Right lobe of liver (tissue), 6 donors: Measurements from ENCODE around the gene MYRIP. TPM values are rescaled to one million over a fixed set of nuclear protein-coding genes. Genes with fewer than 3 reads are reported as not detected.
"Not testable (repeated sequence)": the region's sequence is repeated elsewhere in the genome, so short reads cannot be mapped to it uniquely, and the experiment has no call there.

Experiments
- ATAC-seq, 4 donors: fragments of 200-7000 bp; cut with Tn5 transposase; one replicate each; pipeline ENCODE4 v1.9.1; 2020; ENCODE audit warnings: mild to moderate bottlenecking in 4 of 4, moderate library complexity in 4 of 4
- DNase-seq, 3 donors: peaks; one replicate each; pipeline ENCODE4 v3.0.0-alpha.2; 2020
- H3K27ac ChIP-seq, 3 donors: fragments of 200-600 bp; one replicate each; pipeline ENCODE4 v1.8.0; 2022
- H3K27me3 ChIP-seq, 2 donors: fragments of 200-600 bp; one replicate each; pipeline ENCODE4 v1.8.0; 2022
- H3K36me3 ChIP-seq, 4 donors: fragments of 200-600 bp; sonication (generic) in 1 of 4; one replicate each; pipeline versions ENCODE4 v1.5.1 to v1.8.0; 2017 to 2022; ENCODE audit warnings: control low read depth in 1 of 4
- H3K4me1 ChIP-seq, 4 donors: fragments of 200-600 bp; sonication (generic) in 1 of 4; one replicate each; pipeline versions ENCODE4 v1.5.1 to v1.8.0; 2017 to 2022; ENCODE audit warnings: control low read depth in 1 of 4
- H3K4me3 ChIP-seq, 3 donors: fragments of 200-600 bp; one replicate each; pipeline ENCODE4 v1.8.0; 2022
- H3K9me3 ChIP-seq, 4 donors: fragments of 200-600 bp; sonication (generic) in 1 of 4; one replicate each; pipeline versions ENCODE4 v1.5.1 to v1.8.0; 2017 to 2022; ENCODE audit warnings: control low read depth in 1 of 4
- POLR2A ChIP-seq: fragments of 450-650 bp; IDR thresholded peaks from one replicate; pipeline ENCODE4 v1.6.1; 2017; ENCODE audit warnings: antibody characterized with exemption, mild to moderate bottlenecking
- WGBS: methylation state at CpG from one replicate; pipeline ENCODE4 v1.1.6; 2018; ENCODE audit warnings: low coverage, low lambda C conversion rate; ENCODE audit not compliant: insufficient coverage; ENCODE audit errors: missing lambda C conversion rate; 5-methylcytosine and 5-hydroxymethylcytosine counted together
- intact Hi-C, 2 donors: fragments of 100-400 bp; cut with DNase I; formaldehyde crosslinking; loops; one replicate each; pipeline versions ENCODE4 v1.11.2 to v1.14.1; 2022
- total RNA-seq, 6 experiments: library from RNA; depleted of rRNA in 2 of 6; stranded (reverse); fragments of >200 nt in 2 of 6; fragmentation: NEBNext Ultra II Directional in 3 of 6; extraction: Animal tissue kit (Norgen Biotek cat#: 25700) in 3 of 6; gene quantifications; one replicate each; pipeline versions ENCODE4 v1.1.0 to v1.2.4, GENCODE V29; 2016 to 2023
- TF ChIP-seq, protein P1 (sequence below), 4 donors: fragments of 200-600 bp in 3 of 4; fragments of 450-650 bp in 1 of 4; IDR thresholded peaks; one replicate each; pipeline versions ENCODE4 v1.5.1 to v1.8.0; 2016 to 2022; ENCODE audit warnings: antibody characterized with exemption in 4 of 4, mild to moderate bottlenecking in 2 of 4
- donor health status: DM: no; HTN: yes; CAD: no.
- donor health status: DM: no; HTN: no; CAD: no.
- donor health status: DM: no; HTN: no; CAD: no.
- donor health status: DM: no; HTN: yes; CAD: no.
- donor health status: DM: no; HTN: yes; CAD: no.

MYRIP gene
- total RNA-seq, 6 experiments from 2014 or later, result 14.3 to 23.2 (median 19.0) TPM

DNA sequence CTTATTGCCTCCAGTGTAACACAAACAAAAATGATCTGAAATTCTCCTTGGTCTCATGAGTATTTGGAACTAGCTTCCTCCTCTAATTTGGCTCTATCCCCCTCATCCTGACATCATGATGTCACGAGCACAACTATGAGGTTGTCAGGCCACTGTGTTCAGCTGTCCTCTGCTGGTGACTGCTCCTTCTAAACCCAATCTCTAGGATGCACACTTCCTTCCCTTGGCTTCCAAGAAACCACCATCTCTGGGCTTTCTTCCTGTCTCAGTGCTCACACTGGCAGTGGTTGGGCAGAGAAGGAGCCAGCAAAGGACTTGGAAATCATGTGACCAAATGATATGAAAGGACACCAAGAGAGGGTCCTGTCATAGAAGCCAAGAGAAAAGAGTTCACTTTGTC, 469.4 kb downstream of the MYRIP start:
- ATAC-seq (no peak), DNase-seq (no peak)
- 0% methylated on average over 1 of the region's 1 CpG for WGBS
- intact Hi-C loops, result no loop called here
- Histone ChIP-seq H3K9me3 (no peaks in the 10 kb centered on the region), H3K4me1 (no peaks in the 10 kb centered on the region), H3K27me3 (no peaks in the 10 kb centered on the region), H3K36me3 (no peaks in the 10 kb centered on the region), H3K4me3 (no peak overlapping the region), H3K27ac (no peak overlapping the region)
- TF ChIP-seq, protein P1, sequence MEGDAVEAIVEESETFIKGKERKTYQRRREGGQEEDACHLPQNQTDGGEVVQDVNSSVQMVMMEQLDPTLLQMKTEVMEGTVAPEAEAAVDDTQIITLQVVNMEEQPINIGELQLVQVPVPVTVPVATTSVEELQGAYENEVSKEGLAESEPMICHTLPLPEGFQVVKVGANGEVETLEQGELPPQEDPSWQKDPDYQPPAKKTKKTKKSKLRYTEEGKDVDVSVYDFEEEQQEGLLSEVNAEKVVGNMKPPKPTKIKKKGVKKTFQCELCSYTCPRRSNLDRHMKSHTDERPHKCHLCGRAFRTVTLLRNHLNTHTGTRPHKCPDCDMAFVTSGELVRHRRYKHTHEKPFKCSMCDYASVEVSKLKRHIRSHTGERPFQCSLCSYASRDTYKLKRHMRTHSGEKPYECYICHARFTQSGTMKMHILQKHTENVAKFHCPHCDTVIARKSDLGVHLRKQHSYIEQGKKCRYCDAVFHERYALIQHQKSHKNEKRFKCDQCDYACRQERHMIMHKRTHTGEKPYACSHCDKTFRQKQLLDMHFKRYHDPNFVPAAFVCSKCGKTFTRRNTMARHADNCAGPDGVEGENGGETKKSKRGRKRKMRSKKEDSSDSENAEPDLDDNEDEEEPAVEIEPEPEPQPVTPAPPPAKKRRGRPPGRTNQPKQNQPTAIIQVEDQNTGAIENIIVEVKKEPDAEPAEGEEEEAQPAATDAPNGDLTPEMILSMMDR (IDR thresholded peaks at IDR 0.05), result no peak

DNA sequence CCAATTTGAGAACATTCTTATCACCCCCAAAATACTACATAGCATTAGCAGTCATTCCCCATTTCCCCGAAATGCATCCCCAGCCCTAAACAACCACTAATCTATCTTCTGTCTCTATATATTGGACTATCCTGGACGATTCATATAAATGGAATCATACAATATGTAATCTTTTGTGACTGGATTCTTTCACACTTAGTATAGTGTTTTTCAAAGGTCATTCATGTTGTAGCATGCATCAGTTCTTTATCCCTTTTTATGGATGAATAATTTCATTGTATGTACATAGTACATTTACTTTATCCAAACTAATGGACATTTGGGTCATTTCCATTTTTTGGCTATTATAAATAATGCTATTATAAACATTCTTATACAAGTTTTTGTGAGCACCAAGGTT, 472.6 kb downstream of the MYRIP start:
- H3K4me1 ChIP-seq, result no peaks in the 10 kb centered on the region
- no peaks in the 10 kb centered on the region for H3K9me3 ChIP-seq
- ATAC-seq (no peak), DNase-seq (no peak)
- WGBS, result 64% methylated on average over 2 of the region's 2 CpGs
- H3K27me3 ChIP-seq, result no peaks in the 10 kb centered on the region
- intact Hi-C loops, result no loop called here
- TF ChIP-seq POLR2A, result no peak
- TF ChIP-seq, protein P1 (IDR thresholded peaks at IDR 0.05), result no peak
- H3K36me3 ChIP-seq, result no peaks in the 10 kb centered on the region
- H3K4me3 ChIP-seq, result no peak overlapping the region
- no peak overlapping the region for H3K27ac ChIP-seq

DNA sequence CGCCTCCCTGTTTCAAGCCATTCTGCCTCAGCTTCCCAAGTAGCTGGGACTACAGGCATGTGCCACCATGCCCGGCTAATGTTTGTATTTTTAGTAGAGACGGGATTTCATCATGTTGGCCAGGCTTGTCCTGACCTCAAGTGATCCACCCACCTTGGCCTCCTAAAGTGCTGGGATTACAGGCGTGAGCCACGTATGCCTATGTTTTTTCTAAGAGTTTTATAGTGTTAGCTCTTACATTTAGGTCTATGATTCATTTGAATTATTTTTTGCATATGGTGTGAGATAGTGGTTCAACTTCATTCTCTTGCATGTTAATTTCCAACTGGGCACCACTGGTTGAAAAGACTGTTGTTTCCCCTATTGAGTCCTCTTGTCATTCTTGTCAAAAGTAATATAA, 473.6 kb downstream of the MYRIP start:
- H3K27ac ChIP-seq, H3K27me3 ChIP-seq, DNase-seq, H3K4me3 ChIP-seq, H3K36me3 ChIP-seq, H3K9me3 ChIP-seq, H3K4me1 ChIP-seq, ATAC-seq, intact Hi-C loops: not testable (repeated sequence)
- WGBS, result 73% methylated on average over 5 of the region's 5 CpGs

DNA sequence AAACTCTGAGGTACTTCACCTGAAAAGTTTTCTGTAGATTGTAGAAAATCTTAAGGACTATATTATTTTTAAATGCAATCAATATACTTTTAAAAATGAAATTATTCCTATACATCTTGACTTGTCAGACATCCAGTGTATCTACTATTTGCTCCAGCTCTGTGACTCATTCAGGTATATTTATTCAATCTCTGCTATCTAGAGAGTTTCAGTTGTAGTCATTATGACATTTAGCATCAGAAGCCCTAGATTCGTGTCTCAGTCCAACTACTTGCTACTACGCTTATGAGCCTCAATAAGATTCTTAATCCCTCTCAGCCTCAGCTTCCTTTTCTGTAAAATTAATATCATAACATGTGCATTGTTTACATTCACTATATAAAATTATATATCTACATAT, 477.8 kb downstream of the MYRIP start:
- ATAC-seq, result no peak

DNA sequence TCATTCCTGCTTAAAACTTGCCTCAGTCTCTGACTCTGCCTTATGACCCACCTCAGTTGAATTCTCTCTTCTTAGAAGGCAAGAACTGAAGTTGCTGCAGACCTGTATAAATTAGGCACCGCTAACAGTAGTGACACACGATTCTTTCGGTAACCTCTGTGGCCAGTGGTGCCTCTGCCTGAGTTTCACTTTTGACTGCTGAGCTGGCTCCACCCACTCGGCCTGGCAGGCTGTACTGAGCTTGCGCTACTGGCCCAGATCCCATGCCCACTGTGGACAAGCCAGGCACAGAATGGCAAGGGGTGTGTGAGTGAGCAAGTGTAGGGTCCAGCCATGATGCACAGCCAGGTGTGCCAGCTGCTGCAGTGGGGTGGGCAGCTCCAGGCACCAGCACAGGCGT, 481.0 kb downstream of the MYRIP start:
- no peak overlapping the region for H3K4me3 ChIP-seq
- TF ChIP-seq, protein P1 (IDR thresholded peaks at IDR 0.05), result no peak
- no peak for TF ChIP-seq POLR2A
- DNase-seq (no peak), ATAC-seq (peak; percentile 29 to 94 (median 80))
- H3K36me3 ChIP-seq, result no peaks in the 10 kb centered on the region
- no peaks in the 10 kb centered on the region for H3K27me3 ChIP-seq
- WGBS, result 76% methylated on average over 6 of the region's 6 CpGs
- H3K27ac ChIP-seq, result peak overlapping the region in 1 of 3 donors; percentile 21
- intact Hi-C loops, result no loop called here
- H3K4me1 ChIP-seq, result no peaks in the 10 kb centered on the region
- H3K9me3 ChIP-seq, result no peaks in the 10 kb centered on the region

More for the DNA sequence above, 477.8 kb downstream of the MYRIP start:
- H3K27ac ChIP-seq, result no peak overlapping the region
- no peak overlapping the region for H3K4me3 ChIP-seq
- intact Hi-C loops, result no loop called here
- no peaks in the 10 kb centered on the region for H3K4me1 ChIP-seq
- DNase-seq, result no peak
- no peaks in the 10 kb centered on the region for H3K36me3 ChIP-seq
- WGBS, result 83% methylated on average over 2 of the region's 2 CpGs
- TF ChIP-seq POLR2A, result no peak
- TF ChIP-seq, protein P1 (IDR thresholded peaks at IDR 0.05), result no peak
- H3K9me3 ChIP-seq, result no peaks in the 10 kb centered on the region
- H3K27me3 ChIP-seq, result no peaks in the 10 kb centered on the region
